Esophagus squamous epithelium (tissue), 5 donors: ENCODE results near the gene TOB2. TPM values are rescaled to one million over a fixed set of nuclear protein-coding genes. Genes with fewer than 3 reads are reported as not detected.

Experiments used
- DNase-seq: peaks from one replicate; lab custom pipeline; 2025; lab: John Stamatoyannopoulos, UW
- H3K27ac ChIP-seq, 4 donors: fragments of 200-600 bp; sonication (generic); one replicate each; pipeline ENCODE4 v1.5.1; 2016 to 2019; ENCODE audit warnings: mild to moderate bottlenecking in 1 of 4
- H3K27me3 ChIP-seq, 4 donors: fragments of 200-600 bp; sonication (generic); 1 replicate in 3 of 4; 2 replicates in 1 of 4; pipeline versions ENCODE4 v1.5.1 to v1.6.0; 2017 to 2021; ENCODE audit warnings: antibody characterized with exemption in 1 of 4
- H3K36me3 ChIP-seq, 3 donors: fragments of 200-600 bp; sonication (generic); one replicate each; pipeline ENCODE4 v1.5.1; 2016 to 2019
- H3K4me1 ChIP-seq, 3 donors: fragments of 200-600 bp; sonication (generic); one replicate each; pipeline ENCODE4 v1.5.1; 2017 to 2019
- H3K4me3 ChIP-seq, 4 donors: fragments of 200-600 bp; sonication (generic); 1 replicate in 3 of 4; 2 replicates in 1 of 4; pipeline ENCODE4 v1.5.1; 2016 to 2019; ENCODE audit warnings: mild to moderate bottlenecking in 2 of 4, moderate library complexity in 1 of 4
- H3K9me3 ChIP-seq, 3 donors: fragments of 200-600 bp; sonication (generic); one replicate each; pipeline ENCODE4 v1.5.1; 2016 to 2019
- POLR2A ChIP-seq, 4 donors: fragments of 450-650 bp; IDR thresholded peaks; one replicate each; pipeline ENCODE4 v1.6.1; 2017; ENCODE audit warnings: antibody characterized with exemption in 4 of 4, mild to moderate bottlenecking in 4 of 4, moderate library complexity in 3 of 4
- WGBS, 2 donors: methylation state at CpG; one replicate each; pipeline ENCODE4 v1.1.5; 2018; 5-methylcytosine and 5-hydroxymethylcytosine counted together
- intact Hi-C: fragments of 100-400 bp; cut with DNase I; formaldehyde crosslinking; loops from one replicate; pipeline ENCODE4 v1.15.0; 2022
- total RNA-seq, 4 donors: library from RNA; depleted of rRNA; stranded (reverse); fragments of >200 nt; gene quantifications; one replicate each; pipeline ENCODE4 v1.1.0, GENCODE V29; 2016
- TF ChIP-seq, protein P1 (sequence below), 6 experiments: fragments of 450-650 bp in 4 of 6; fragments of 200-600 bp in 2 of 6; sonication (generic) in 2 of 6; IDR thresholded peaks; one replicate each; pipeline ENCODE4 v1.5.1; 2016 to 2019; ENCODE audit warnings: antibody characterized with exemption in 6 of 6, mild to moderate bottlenecking in 4 of 6, moderate library complexity in 4 of 6
- donor health status: DM: yes; HTN: yes; CAD: no.

The TOB2 gene, protein sequence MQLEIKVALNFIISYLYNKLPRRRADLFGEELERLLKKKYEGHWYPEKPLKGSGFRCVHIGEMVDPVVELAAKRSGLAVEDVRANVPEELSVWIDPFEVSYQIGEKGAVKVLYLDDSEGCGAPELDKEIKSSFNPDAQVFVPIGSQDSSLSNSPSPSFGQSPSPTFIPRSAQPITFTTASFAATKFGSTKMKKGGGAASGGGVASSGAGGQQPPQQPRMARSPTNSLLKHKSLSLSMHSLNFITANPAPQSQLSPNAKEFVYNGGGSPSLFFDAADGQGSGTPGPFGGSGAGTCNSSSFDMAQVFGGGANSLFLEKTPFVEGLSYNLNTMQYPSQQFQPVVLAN
- total RNA-seq = 10 to 100 TPM; 15.7 to 30.5 (median 21.0) TPM

- Histone ChIP-seq H3K36me3 (peaks cover 0 to 18% (median 0%) of the 10 kb centered on the region in 3 donors), H3K9me3 (no peaks in the 10 kb centered on the region), H3K4me1 (peaks cover 21 to 34% (median 23%) of the 10 kb centered on the region in 3 donors), H3K4me3 (peak within 1 kb of the TSS; percentile 83 to 97 (median 96)), H3K27ac (peak within 1 kb of the TSS; percentile 99 to 100 (median 100)), H3K27me3 (no peaks in the 10 kb centered on the region)
- 0% methylated on average over 18 to 36 of the region's 85 CpGs for WGBS, 2 donors
- peak; percentile 70 for DNase-seq
- peak; percentile 9 to 100 (median 98) for TF ChIP-seq POLR2A (IDR thresholded peaks at IDR 0.05)
- TF ChIP-seq, protein P1, sequence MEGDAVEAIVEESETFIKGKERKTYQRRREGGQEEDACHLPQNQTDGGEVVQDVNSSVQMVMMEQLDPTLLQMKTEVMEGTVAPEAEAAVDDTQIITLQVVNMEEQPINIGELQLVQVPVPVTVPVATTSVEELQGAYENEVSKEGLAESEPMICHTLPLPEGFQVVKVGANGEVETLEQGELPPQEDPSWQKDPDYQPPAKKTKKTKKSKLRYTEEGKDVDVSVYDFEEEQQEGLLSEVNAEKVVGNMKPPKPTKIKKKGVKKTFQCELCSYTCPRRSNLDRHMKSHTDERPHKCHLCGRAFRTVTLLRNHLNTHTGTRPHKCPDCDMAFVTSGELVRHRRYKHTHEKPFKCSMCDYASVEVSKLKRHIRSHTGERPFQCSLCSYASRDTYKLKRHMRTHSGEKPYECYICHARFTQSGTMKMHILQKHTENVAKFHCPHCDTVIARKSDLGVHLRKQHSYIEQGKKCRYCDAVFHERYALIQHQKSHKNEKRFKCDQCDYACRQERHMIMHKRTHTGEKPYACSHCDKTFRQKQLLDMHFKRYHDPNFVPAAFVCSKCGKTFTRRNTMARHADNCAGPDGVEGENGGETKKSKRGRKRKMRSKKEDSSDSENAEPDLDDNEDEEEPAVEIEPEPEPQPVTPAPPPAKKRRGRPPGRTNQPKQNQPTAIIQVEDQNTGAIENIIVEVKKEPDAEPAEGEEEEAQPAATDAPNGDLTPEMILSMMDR (IDR thresholded peaks at IDR 0.05) = peak in 1 of 6 experiments; percentile 34
- intact Hi-C loops = no loop called here
Measured at GRCh38 chr22:41446639-41447434, at the start of gene TOB2. Gene TOB2, minus strand, starts transcription at chr22:41446801. Its CDS starts 9,456 bp downstream, at chr22:41437345.

DNA sequence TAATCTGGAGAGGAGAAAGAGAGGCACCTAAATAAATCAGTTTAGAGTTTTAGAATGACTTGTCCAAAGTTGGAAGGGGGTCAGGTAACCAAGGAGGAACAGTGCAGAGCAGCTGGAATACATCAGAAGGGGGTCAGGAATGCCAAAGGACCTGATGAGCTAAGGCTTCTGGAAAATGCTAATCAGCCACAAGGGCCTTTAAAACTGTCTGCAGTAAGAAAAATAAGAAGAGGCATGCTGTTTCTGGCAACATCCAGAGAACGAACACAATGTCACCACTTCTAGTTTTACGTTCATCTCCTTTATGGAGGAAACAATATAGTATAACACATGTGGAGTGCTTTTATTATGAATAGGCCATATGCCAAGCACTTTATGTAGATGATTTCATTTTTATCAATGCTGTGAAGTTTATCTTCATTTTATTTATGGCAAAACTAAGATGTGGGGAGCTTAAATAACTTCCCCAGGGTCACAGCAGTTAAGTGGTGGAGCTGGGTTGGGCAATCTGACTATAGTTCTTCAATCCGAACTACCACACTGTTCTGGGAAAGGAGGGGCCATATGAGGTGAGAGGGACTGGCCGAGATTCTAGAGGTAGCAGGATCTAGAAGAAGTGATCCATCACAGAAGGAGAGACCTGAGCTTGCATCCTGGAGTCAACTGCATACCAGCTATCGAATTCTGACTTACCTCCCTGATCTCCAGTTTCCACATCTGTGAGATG is 44.9 kb upstream of the TOB2 start:
- 74 to 78% methylated on average over 5 of the region's 5 CpGs for WGBS, 2 donors

DNA sequence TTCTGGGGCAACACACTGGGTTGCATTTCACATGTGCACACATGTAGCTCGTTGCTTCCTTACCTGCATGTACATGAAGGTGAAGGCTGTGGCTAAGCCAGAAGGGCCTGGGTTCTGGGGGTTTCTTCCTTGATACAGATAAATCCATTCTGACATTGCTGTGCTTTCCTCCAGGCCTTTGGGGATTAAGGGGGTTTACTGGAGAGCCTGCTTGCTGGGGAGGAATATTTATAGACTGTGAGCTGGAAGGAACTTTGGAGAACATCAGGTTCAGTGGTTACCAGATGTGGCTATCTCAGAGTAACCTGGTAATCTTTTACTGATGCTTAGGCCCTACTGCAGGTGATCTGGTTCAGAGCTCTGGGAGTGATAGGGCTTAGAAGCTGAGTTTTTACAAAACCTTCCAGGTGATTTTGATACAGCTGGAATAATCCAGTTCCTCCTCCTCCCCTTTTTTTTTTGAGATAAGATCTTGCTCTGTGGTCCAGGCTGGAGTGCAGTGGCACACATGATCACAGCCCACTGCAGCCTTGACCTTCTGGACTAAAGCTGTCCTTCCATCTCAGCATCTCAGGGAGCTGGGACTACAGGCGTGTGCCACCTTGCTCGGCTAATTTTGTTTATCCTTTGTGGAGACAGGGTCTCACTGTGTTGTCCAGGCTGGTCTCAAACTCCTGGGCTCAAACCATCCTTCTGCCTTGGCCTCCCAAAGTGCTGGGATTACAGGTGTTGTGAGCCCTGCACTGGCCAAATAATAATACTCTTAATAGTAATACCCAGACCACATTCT is 42.2 kb upstream of the TOB2 start:
- Histone ChIP-seq H3K9me3 (no peaks in the 10 kb centered on the region), H3K36me3 (peaks cover 0 to 4% (median 0%) of the 10 kb centered on the region in 3 donors), H3K4me3 (no peak overlapping the region), H3K4me1 (peaks cover 6 to 85% (median 44%) of the 10 kb centered on the region in 3 donors), H3K27me3 (no peaks in the 10 kb centered on the region), H3K27ac (peak overlapping the region in 3 of 4 donors; percentile 57 to 79 (median 78))
- DNase-seq = no peak
- TF ChIP-seq, protein P1 (IDR thresholded peaks at IDR 0.05) = no peak
- intact Hi-C loops = no loop called here
- WGBS, 2 donors = 44 to 61% methylated on average over 3 of the region's 3 CpGs

More for the DNA sequence above, 44.9 kb upstream of the TOB2 start:
- TF ChIP-seq, protein P1 (IDR thresholded peaks at IDR 0.05) = no peak
- TF ChIP-seq POLR2A (IDR thresholded peaks at IDR 0.05) = no peak
- no peak for DNase-seq
- peaks cover 0 to 26% (median 0%) of the 10 kb centered on the region in 3 donors for H3K36me3 ChIP-seq
- no peaks in the 10 kb centered on the region for H3K27me3 ChIP-seq
- peaks cover 0 to 67% (median 31%) of the 10 kb centered on the region in 3 donors for H3K4me1 ChIP-seq
- H3K4me3 ChIP-seq = no peak overlapping the region
- no peaks in the 10 kb centered on the region for H3K9me3 ChIP-seq
- peak overlapping the region in 3 of 4 donors; percentile 59 to 79 (median 70) for H3K27ac ChIP-seq
- intact Hi-C loops = no loop called here

DNA sequence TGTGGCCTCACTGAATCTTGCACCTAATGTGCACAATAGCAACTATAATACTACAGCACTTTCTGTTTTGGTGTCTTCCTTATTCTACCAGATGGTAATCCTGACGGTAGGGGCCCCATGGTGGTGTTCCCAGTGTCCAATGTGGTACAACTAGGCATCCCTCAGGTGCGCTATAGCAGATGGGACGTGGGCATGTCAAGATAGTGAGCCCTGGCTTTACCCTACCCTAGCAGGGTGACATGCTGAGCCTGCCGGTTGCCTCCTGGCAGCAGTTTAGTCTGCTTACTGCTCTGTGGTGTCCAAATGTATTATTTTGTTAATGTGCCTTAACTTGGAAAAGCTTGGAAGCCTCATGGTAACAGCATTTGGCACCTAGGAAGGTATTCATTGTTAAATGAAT is 41.5 kb upstream of the TOB2 start:
- H3K36me3 ChIP-seq = peaks cover 0 to 2% (median 0%) of the 10 kb centered on the region in 3 donors
- no peaks in the 10 kb centered on the region for H3K9me3 ChIP-seq
- H3K27ac ChIP-seq = peak overlapping the region in 3 of 4 donors; percentile 57 to 79 (median 78)
- DNase-seq = no peak
- WGBS, 2 donors = 61 to 68% methylated on average over 4 of the region's 4 CpGs
- TF ChIP-seq, protein P1 (IDR thresholded peaks at IDR 0.05) = no peak
- TF ChIP-seq POLR2A (IDR thresholded peaks at IDR 0.05) = no peak
- H3K4me1 ChIP-seq = peaks cover 6 to 92% (median 49%) of the 10 kb centered on the region in 3 donors
- no peak overlapping the region for H3K4me3 ChIP-seq
- intact Hi-C loops = no loop called here
- no peaks in the 10 kb centered on the region for H3K27me3 ChIP-seq
